Stomach (tissue), 9 donors: ENCODE measurements around the gene MYO3B. TPM values are rescaled to one million over a fixed set of nuclear protein-coding genes. Genes with fewer than 3 reads are reported as not detected.

Experiments used
- DNase-seq, 2 donors: peaks; one replicate each; pipeline versions ENCODE4 v3.0.0 to v3.0.0-alpha.2; 2013 to 2019
- H3K27ac ChIP-seq, 5 donors: fragments of 200-600 bp in 4 of 5; sonication (generic) in 4 of 5; one replicate each; pipeline ENCODE4 v1.5.1; 2013 to 2019; ENCODE audit warnings: mild to moderate bottlenecking in 1 of 5, moderate library complexity in 1 of 5
- H3K27me3 ChIP-seq, 3 donors: fragments of 200-600 bp; sonication (generic); one replicate each; pipeline ENCODE4 v1.5.1; 2017 to 2019; ENCODE audit warnings: mixed run types in 1 of 3
- H3K36me3 ChIP-seq, 4 donors: fragments of 200-600 bp; sonication (generic); 1 replicate in 3 of 4; 2 replicates in 1 of 4; pipeline ENCODE4 v1.5.1; 2016 to 2019
- H3K4me1 ChIP-seq, 4 donors: fragments of 200-600 bp; sonication (generic); one replicate each; pipeline ENCODE4 v1.5.1; 2016 to 2019
- H3K4me3 ChIP-seq, 4 donors: fragments of 200-600 bp; sonication (generic) in 3 of 4; one replicate each; pipeline ENCODE4 v1.5.1; 2016 to 2019; ENCODE audit warnings: mild to moderate bottlenecking in 1 of 4
- H3K9me3 ChIP-seq, 4 donors: fragments of 200-600 bp; sonication (generic); one replicate each; pipeline ENCODE4 v1.5.1; 2016 to 2019
- CTCF ChIP-seq, 7 experiments: fragments of 450-650 bp in 4 of 7; fragments of 200-600 bp in 3 of 7; sonication (generic) in 3 of 7; IDR thresholded peaks; one replicate each; pipeline ENCODE4 v1.5.1; 2016 to 2019; ENCODE audit warnings: antibody characterized with exemption in 7 of 7, control low read depth in 2 of 7, mild to moderate bottlenecking in 1 of 7
- EP300 ChIP-seq: sonication (generic); formaldehyde crosslinking; IDR thresholded peaks from one replicate; pipeline ENCODE4 v1.6.1; 2017; ENCODE audit warnings: antibody characterized with exemption
- POLR2A ChIP-seq, 4 donors: fragments of 450-650 bp; IDR thresholded peaks; one replicate each; pipeline ENCODE4 v1.6.1; 2016; ENCODE audit warnings: antibody characterized with exemption in 4 of 4, control low read depth in 2 of 4, mild to moderate bottlenecking in 1 of 4, moderate library complexity in 1 of 4
- POLR2AphosphoS5 ChIP-seq, 3 donors: sonication (generic); formaldehyde crosslinking; IDR thresholded peaks; one replicate each; pipeline ENCODE4 v1.6.1; 2016; ENCODE audit warnings: antibody characterized with exemption in 3 of 3
- WGBS, 5 donors: extraction: QIAGEN DNeasy Blood & Tissue Kit in 3 of 5; methylation state at CpG; one replicate each; pipeline versions ENCODE4 v1.1.5 to v1.1.7; 2013 to 2018; 5-methylcytosine and 5-hydroxymethylcytosine counted together
- intact Hi-C: fragments of 100-400 bp; cut with DNase I; formaldehyde crosslinking; loops from one replicate; pipeline ENCODE4 v1.15.1; 2023; ENCODE audit warnings: low total_unique reads
- polyA plus RNA-seq, 3 donors: library from polyadenylated mRNA; stranded (reverse); fragments of 200-250 nt; gene quantifications; one replicate each; pipeline ENCODE4 v1.2.3, GENCODE V29; 2013
- total RNA-seq, 5 donors: library from RNA; depleted of rRNA; stranded (reverse); fragments of >200 nt; gene quantifications; one replicate each; pipeline versions ENCODE4 v1.1.0 to v1.2.3, GENCODE V29; 2014 to 2016
- donor health status: healthy with polysubstance abuse.
- donor health status: Bipolar disorder and iron deficiency.
- donor health status: healthy.

The MYO3B gene
- total and polyA plus RNA-seq, 8 donors: 0.05 to 0.37 TPM; not detected in 6

GRCh38 chr2:170241756-170242155, 63.8 kb downstream of the MYO3B start:
- WGBS, 5 donors: 73 to 94% (median 84%) methylated on average over 2 of the region's 2 CpGs

GRCh38 chr2:170243118-170243837, 65.3 kb downstream of the MYO3B start:
- no peaks in the 10 kb centered on the region for H3K4me1 ChIP-seq

More at GRCh38 chr2:170241756-170242155, 63.8 kb downstream of the MYO3B start:
- Histone ChIP-seq H3K27ac (no peak overlapping the region), H3K36me3 (no peaks in the 10 kb centered on the region), H3K9me3 (no peaks in the 10 kb centered on the region), H3K4me3 (no peak overlapping the region), H3K27me3 (peaks cover 0 to 11% (median 0%) of the 10 kb centered on the region in 3 donors), H3K4me1 (no peaks in the 10 kb centered on the region)
- TF ChIP-seq POLR2AphosphoS5 (IDR thresholded peaks at IDR 0.05) (no peak), EP300 (no peak), POLR2A (IDR thresholded peaks at IDR 0.05) (no peak), CTCF (IDR thresholded peaks at IDR 0.05) (no peak)
- intact Hi-C loops: no loop called here
- DNase-seq: no peak

GRCh38 chr2:170243898-170244297, 66.0 kb downstream of the MYO3B start:
- H3K27ac ChIP-seq: no peak overlapping the region
- H3K36me3 ChIP-seq: no peaks in the 10 kb centered on the region
- H3K9me3 ChIP-seq: no peaks in the 10 kb centered on the region
- no peaks in the 10 kb centered on the region for H3K4me1 ChIP-seq
- peaks cover 0 to 11% (median 0%) of the 10 kb centered on the region in 3 donors for H3K27me3 ChIP-seq
- WGBS, 5 donors: 55 to 84% (median 63%) methylated on average over 4 of the region's 4 CpGs
- intact Hi-C loops: no loop called here
- DNase-seq: no peak
- TF ChIP-seq EP300: no peak
- TF ChIP-seq POLR2AphosphoS5 (IDR thresholded peaks at IDR 0.05): no peak
- TF ChIP-seq CTCF (IDR thresholded peaks at IDR 0.05): no peak
- TF ChIP-seq POLR2A (IDR thresholded peaks at IDR 0.05): no peak
- no peak overlapping the region for H3K4me3 ChIP-seq

More at GRCh38 chr2:170243118-170243837, 65.3 kb downstream of the MYO3B start:
- no peaks in the 10 kb centered on the region for H3K36me3 ChIP-seq
- peaks cover 0 to 11% (median 0%) of the 10 kb centered on the region in 3 donors for H3K27me3 ChIP-seq
- TF ChIP-seq CTCF (IDR thresholded peaks at IDR 0.05) (no peak), EP300 (no peak)
- H3K27ac ChIP-seq: no peak overlapping the region
- no peak overlapping the region for H3K4me3 ChIP-seq
- intact Hi-C loops: no loop called here
- H3K9me3 ChIP-seq: no peaks in the 10 kb centered on the region
- no peak for DNase-seq
- WGBS, 5 donors: 73 to 87% (median 82%) methylated on average over 2 of the region's 2 CpGs

GRCh38 chr2:170244555-170244954, 66.6 kb downstream of the MYO3B start:
- TF ChIP-seq POLR2AphosphoS5 (IDR thresholded peaks at IDR 0.05) (no peak), POLR2A (IDR thresholded peaks at IDR 0.05) (no peak), EP300 (no peak), CTCF (IDR thresholded peaks at IDR 0.05) (no peak)
- 72 to 82% (median 76%) methylated on average over 4 of the region's 4 CpGs for WGBS, 5 donors
- Histone ChIP-seq H3K36me3 (no peaks in the 10 kb centered on the region), H3K9me3 (no peaks in the 10 kb centered on the region), H3K4me1 (no peaks in the 10 kb centered on the region), H3K27me3 (peaks cover 0 to 11% (median 0%) of the 10 kb centered on the region in 3 donors), H3K4me3 (no peak overlapping the region), H3K27ac (no peak overlapping the region)
- no peak for DNase-seq
- intact Hi-C loops: no loop called here
